DND-41 (cell line): Measurements from ENCODE around the gene RFC5.
"Not testable (repeated sequence)": the region's sequence is repeated elsewhere in the genome, so short reads cannot be mapped to it uniquely, and the experiment has no call there.

Experiments
- ATAC-seq: fragments of 200-7000 bp; cut with Tn5 transposase; 3 replicates; pipeline ENCODE4 v1.9.1; 2021; ENCODE audit warnings: low read depth; ENCODE audit not compliant: insufficient read depth
- DNase-seq: peaks from one replicate; pipeline ENCODE4 v3.0.0-alpha.2; 2020
- H2AFZ ChIP-seq: 2 replicates; pipeline ENCODE4 v1.6.0; 2012; ENCODE audit warnings: low read depth, low read length
- H3K27ac ChIP-seq: 2 replicates; pipeline ENCODE4 v1.5.1; 2012; ENCODE audit warnings: low read length, inconsistent platforms
- H3K27me3 ChIP-seq: fragments of 200-600 bp; sonication (generic); 2 replicates; pipeline ENCODE4 v1.6.0; 2012; ENCODE audit warnings: low read length, mild to moderate bottlenecking, inconsistent platforms; ENCODE audit not compliant: insufficient read depth, poor library complexity
- H3K36me3 ChIP-seq: 2 replicates; pipeline ENCODE4 v1.5.1; 2012; ENCODE audit warnings: low read length, inconsistent platforms; ENCODE audit not compliant: insufficient read depth
- H3K4me1 ChIP-seq: 2 replicates; pipeline ENCODE4 v1.5.1; 2012; ENCODE audit warnings: mild to moderate bottlenecking, low read length; ENCODE audit not compliant: insufficient read depth
- H3K4me2 ChIP-seq: 2 replicates; pipeline ENCODE4 v1.6.0; 2012; ENCODE audit warnings: mild to moderate bottlenecking, moderate library complexity, low read length, inconsistent platforms; ENCODE audit not compliant: insufficient read depth
- H3K4me3 ChIP-seq, 2 experiments: fragments of 200-600 bp in 1 of 2; shearing (Covaris generic) in 1 of 2; 2 replicates each; pipeline ENCODE4 v1.5.1; 2012 to 2016; ENCODE audit warnings: inconsistent platforms in 2 of 2, low read length in 2 of 2, mild to moderate bottlenecking in 2 of 2, low read depth in 1 of 2, moderate library complexity in 1 of 2
- H3K79me2 ChIP-seq: 2 replicates; pipeline ENCODE4 v1.6.0; 2012; ENCODE audit warnings: low read length, inconsistent platforms; ENCODE audit not compliant: insufficient read depth
- H3K9ac ChIP-seq: 2 replicates; pipeline ENCODE4 v1.6.0; 2012; ENCODE audit warnings: low read depth, mild to moderate bottlenecking, inconsistent platforms, low read length, moderate library complexity
- H3K9me3 ChIP-seq: 2 replicates; pipeline ENCODE4 v1.5.1; 2012; ENCODE audit warnings: low read length, moderate library complexity, mild to moderate bottlenecking, inconsistent platforms; ENCODE audit not compliant: insufficient read depth, severe bottlenecking
- H4K20me1 ChIP-seq: 2 replicates; pipeline ENCODE4 v1.6.0; 2012; ENCODE audit warnings: low read length; ENCODE audit not compliant: insufficient read depth
- CTCF ChIP-seq: IDR thresholded peaks from 2 replicates; pipeline ENCODE4 v1.5.1; 2012; ENCODE audit warnings: borderline replicate concordance, low read length, moderate library complexity, mild to moderate bottlenecking; ENCODE audit not compliant: poor library complexity, severe bottlenecking; ENCODE audit errors: extremely low read depth
- EZH2 ChIP-seq: IDR thresholded peaks from 3 replicates; pipeline ENCODE4 v1.6.1; 2012; ENCODE audit warnings: borderline replicate concordance, low read depth, mild to moderate bottlenecking, moderate library complexity, low read length, inconsistent platforms; ENCODE audit not compliant: severe bottlenecking

Gene RFC5

GRCh38 chr12:117994551-117995438 lies 21.7 kb upstream of the RFC5 start:
- DNase-seq: no peak
- no peaks in the 10 kb centered on the region for H3K9me3 ChIP-seq
- no peak overlapping the region for H3K9ac ChIP-seq
- no peak overlapping the region for H3K4me2 ChIP-seq
- ATAC-seq: no peak
- TF ChIP-seq EZH2 (no peak), CTCF (no peak)
- no peak overlapping the region for H2AFZ ChIP-seq
- no peaks in the 10 kb centered on the region for H4K20me1 ChIP-seq
- no peak overlapping the region for H3K4me3 ChIP-seq
- no peaks in the 10 kb centered on the region for H3K79me2 ChIP-seq
- H3K27ac ChIP-seq: no peak overlapping the region
- H3K27me3 ChIP-seq: no peaks in the 10 kb centered on the region
- no peaks in the 10 kb centered on the region for H3K4me1 ChIP-seq
- H3K36me3 ChIP-seq: no peaks in the 10 kb centered on the region

- H2AFZ ChIP-seq: no peak overlapping the region
- no peaks in the 10 kb centered on the region for H3K27me3 ChIP-seq
- H3K9ac ChIP-seq: no peak overlapping the region
- DNase-seq (no peak), ATAC-seq (no peak)
- no peaks in the 10 kb centered on the region for H3K36me3 ChIP-seq
- H3K4me3 ChIP-seq: no peak overlapping the region
- no peaks in the 10 kb centered on the region for H3K4me1 ChIP-seq
- no peaks in the 10 kb centered on the region for H4K20me1 ChIP-seq
- H3K79me2 ChIP-seq: no peaks in the 10 kb centered on the region
- no peaks in the 10 kb centered on the region for H3K9me3 ChIP-seq
- no peak overlapping the region for H3K27ac ChIP-seq
- TF ChIP-seq EZH2 (no peak), CTCF (no peak)
- no peak overlapping the region for H3K4me2 ChIP-seq
Measured at GRCh38 chr12:117998719-117999118, 17.8 kb upstream of the RFC5 start.

GRCh38 chr12:117999806-118000205 lies 16.7 kb upstream of the RFC5 start:
- not testable (repeated sequence) for H3K27ac ChIP-seq, H3K79me2 ChIP-seq, H3K36me3 ChIP-seq, H4K20me1 ChIP-seq, H2AFZ ChIP-seq, H3K9me3 ChIP-seq, H3K4me1 ChIP-seq, H3K4me3 ChIP-seq, H3K9ac ChIP-seq, H3K4me2 ChIP-seq, H3K27me3 ChIP-seq, DNase-seq, ATAC-seq

- H3K9ac ChIP-seq: no peak overlapping the region
- peaks cover under 1% of the 10 kb centered on the region for H3K4me1 ChIP-seq
- no peak overlapping the region for H3K4me2 ChIP-seq
- H2AFZ ChIP-seq: no peak overlapping the region
- H3K36me3 ChIP-seq: no peaks in the 10 kb centered on the region
- TF ChIP-seq EZH2 (no peak), CTCF (no peak)
- H3K27ac ChIP-seq: no peak overlapping the region
- no peak overlapping the region for H3K4me3 ChIP-seq
- no peak for DNase-seq
- no peaks in the 10 kb centered on the region for H4K20me1 ChIP-seq
- H3K79me2 ChIP-seq: no peaks in the 10 kb centered on the region
- no peaks in the 10 kb centered on the region for H3K9me3 ChIP-seq
- no peaks in the 10 kb centered on the region for H3K27me3 ChIP-seq
- ATAC-seq: no peak
Measured at GRCh38 chr12:118010903-118011302, 5.6 kb upstream of the RFC5 start.
